Islet of Langerhans (tissue), 1 donor: ENCODE results near the gene MYO5B.
A peak's percentile ranks its signal among the peaks of the same experiment; 100 is the strongest.

Source experiments
- FAIRE-seq: peaks from one replicate; lab custom pipeline; 2011; peaks lifted over from hg19 to GRCh38; lab: Jason Lieb, UNC

Gene MYO5B

GRCh38 chr18:50011813-50012435, 183.0 kb downstream of the MYO5B start:
- FAIRE-seq = peak; percentile 64

GRCh38 chr18:50009773-50010335, 185.1 kb downstream of the MYO5B start:
- peak; percentile 51 for FAIRE-seq

DNA sequence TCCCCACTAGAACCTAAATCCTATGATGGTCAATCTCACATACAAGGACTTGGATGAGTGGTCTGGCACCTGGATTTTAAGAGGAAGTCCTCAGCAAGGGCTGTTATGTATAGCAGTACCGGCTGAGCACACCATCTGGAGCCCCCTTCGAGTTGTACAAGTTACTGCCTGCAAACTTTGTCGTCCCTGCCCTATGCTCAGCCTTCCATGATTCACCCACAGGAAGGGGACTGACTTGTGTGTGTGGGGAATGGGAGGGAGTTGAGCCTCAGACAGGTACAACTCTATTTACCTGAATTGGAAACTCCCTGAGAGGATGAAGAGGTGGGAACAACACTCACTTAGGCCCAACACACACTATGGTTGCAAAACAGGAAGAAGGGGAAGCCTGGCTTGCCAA, 186.6 kb downstream of the MYO5B start:
- no peak for FAIRE-seq

DNA sequence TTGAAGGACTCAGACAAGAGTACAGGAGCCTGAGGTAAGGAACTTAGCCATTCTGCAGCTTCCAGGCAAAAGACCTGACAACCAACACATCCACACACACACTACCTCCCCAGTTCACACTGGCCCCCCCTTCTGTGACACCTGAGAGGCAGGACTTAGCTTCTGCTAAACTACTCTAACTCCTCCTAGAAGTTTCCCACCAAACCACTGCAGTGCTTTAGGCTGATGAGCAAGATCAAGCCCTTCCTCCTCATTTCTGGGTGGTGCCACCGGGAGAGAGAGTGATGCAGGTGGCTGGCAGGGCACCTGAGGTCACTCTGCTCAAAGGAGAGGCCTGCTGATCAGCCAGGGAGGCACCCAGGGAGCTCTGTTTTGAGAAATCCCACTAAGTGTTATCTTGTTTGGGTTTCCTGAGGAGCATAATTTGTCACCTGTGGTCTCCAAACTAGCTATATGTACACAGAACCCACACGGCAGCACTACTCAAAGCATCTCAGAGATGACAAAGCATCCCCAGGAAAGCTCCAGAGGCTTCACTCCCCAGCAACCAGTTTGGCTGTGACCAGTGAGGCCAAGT, 188.4 kb downstream of the MYO5B start:
- FAIRE-seq = no peak

- no peak for FAIRE-seq
These were observed 190.9 kb downstream of the MYO5B start for GRCh38 chr18:50004013-50004412.

DNA sequence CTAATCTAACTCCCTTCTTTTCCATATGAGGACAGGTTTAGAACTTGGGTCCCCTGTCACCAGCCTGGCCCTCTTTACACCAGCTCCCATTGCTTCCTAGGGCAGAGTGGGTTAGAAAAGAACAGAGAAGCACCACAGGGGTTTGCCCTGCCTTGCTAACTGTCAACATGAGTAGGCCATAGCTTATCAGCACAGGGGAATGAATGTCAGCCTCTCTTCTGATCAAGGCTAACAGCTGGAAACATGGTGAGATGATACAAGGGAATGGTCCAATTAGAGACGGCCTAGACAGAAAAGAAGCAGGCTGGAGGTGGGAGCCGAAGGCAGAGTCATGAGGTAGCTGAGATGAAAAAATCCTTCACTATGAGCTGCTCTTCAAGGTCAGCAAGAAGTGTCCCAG, 192.2 kb downstream of the MYO5B start:
- FAIRE-seq = no peak

DNA sequence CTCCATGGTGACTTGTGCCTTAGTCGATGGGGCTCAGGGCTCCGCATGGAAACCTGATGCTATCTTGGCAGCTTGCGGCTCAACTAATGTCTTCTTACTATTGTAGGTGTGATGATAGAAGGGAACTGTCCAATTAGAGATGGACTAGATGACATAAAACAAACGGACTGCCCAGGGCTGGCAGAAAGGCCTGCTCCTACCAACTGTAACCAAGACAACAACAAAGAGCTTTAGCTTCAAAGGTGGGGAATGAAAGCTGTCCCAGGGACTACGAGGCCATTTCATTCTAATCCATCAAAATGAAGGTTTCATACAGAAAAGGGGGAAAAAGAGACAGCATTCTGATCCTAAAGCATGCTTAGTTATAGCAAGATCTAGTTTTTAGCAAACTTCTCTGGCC, 194.7 kb downstream of the MYO5B start:
- peak; percentile 64 for FAIRE-seq

GRCh38 chr18:49999128-49999527, 195.8 kb downstream of the MYO5B start:
- FAIRE-seq = no peak

GRCh38 chr18:49997558-49997957, 197.4 kb downstream of the MYO5B start:
- no peak for FAIRE-seq

DNA sequence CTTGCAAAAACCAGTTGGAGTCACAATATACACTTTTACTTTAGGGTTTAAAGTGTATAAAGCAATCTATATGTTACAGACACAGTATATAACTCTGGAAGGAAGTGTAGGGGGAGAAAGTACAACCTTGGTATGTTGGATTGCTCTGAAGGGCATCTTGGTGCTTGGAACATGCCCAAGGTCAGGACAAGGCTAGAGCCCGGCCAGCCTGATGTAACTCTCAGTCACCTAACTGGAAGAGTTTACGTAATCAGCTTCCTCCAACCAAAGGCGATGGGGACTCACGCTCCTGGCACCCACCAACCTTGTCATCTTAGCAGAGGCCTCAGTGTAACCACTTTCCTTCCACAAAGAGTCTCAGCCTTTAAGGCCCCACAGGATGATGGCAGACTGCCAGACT, 200.5 kb downstream of the MYO5B start:
- FAIRE-seq = no peak

DNA sequence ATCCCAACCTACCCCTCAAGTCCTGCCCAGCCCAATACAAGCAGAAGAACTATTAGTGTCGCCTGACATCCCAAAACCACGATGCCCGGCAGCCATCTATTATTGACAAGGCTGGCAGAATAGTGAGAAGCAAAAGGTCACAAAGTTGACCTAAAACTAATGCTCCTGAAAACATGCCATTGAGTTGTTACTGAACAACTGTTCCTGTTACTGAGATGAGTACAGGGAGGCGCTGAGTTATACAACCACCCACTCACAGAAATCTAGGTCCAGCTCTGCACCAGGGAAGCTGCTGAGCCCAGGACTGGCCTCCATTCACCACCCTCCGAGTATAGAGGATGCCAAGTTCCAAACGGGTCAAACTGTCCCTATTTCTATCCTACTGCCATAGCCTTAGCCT, 201.6 kb downstream of the MYO5B start:
- no peak for FAIRE-seq

DNA sequence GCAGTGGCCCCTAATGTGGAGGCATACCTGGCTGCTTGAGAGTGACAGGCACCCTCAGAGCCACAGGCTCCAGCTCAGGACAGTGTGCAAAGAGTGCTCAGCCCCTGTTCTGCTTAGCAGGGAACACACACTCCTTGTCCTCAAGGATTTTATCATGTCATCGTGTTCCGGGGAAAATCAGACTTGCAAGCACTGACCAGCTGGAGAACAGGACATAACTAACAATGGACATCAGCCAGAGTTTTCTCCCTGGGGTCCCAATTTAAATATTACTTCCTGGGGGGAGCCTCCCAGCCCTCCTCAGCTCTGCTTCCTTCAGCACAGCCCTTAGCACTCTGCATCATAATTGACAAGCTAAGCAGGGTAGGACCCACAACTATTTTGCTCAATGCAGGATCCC, 206.2 kb downstream of the MYO5B start:
- no peak for FAIRE-seq

- no peak for FAIRE-seq
These were observed 206.8 kb downstream of the MYO5B start for GRCh38 chr18:49988101-49988500.

DNA sequence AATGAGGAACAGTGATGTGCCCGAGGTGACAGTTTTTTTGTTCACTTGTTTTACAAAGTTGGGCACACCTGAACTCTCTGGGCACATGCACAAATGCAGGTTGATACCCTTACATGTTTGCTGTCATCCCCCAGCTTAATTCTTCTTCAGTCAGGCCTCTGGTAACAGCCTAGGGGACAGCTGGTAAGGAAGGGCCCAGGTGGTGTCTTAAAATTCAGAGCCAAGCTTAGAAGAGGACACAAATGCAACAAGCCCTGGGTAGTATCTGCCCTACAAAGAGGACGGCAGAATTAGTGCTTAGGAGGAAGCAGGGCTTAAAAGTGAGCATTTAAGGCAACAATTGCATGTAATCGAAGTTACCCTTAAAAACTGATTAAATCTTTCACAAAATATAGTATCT, 209.7 kb downstream of the MYO5B start:
- FAIRE-seq = no peak

GRCh38 chr18:49980896-49981295, 214.1 kb downstream of the MYO5B start:
- no peak for FAIRE-seq

GRCh38 chr18:49976795-49977560, 218.0 kb downstream of the MYO5B start:
- FAIRE-seq = no peak

- FAIRE-seq = no peak
These were observed 218.9 kb downstream of the MYO5B start for GRCh38 chr18:49976001-49976400.

DNA sequence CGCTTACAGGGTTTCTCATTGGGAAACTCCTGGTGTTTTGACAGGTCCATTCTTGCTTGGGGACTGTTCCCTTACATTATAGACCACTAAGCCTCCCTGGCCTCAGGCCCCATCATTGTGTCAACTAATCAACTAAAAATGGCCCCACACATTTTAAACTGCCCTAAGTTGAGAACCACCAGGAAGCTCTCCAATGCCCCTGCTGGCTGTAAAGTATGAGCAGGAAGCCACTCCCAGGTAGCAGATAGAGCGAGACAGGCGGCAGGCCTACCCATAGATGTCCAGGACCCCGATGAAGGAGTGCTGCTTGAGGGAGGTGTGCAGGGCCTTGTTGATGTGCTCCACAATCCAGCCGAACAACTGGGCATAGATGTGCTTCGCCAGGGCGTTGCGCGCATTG, 220.9 kb downstream of the MYO5B start:
- FAIRE-seq = no peak

- FAIRE-seq = no peak
These were observed 221.4 kb downstream of the MYO5B start for GRCh38 chr18:49973592-49973991.

- no peak for FAIRE-seq
These were observed 222.4 kb downstream of the MYO5B start for GRCh38 chr18:49972535-49972934.

DNA sequence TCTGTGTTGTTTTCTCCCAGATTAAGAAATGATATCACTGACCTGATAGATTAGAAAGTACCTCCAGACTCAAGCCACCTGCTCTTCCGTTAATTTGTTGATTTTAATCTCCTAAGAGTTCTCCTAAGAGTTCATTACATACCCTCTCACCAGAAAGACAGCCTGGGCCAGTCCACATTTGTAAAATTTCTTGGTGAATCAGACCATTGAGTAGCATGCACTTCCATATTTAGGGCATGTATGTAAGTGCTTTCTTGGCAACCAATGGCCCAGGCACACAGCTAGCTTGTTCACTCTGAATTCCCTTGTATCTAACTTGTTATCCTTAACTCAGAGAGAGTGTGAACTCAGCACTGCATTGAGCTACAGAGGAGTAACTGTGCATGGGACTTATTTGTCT, 223.5 kb downstream of the MYO5B start:
- no peak for FAIRE-seq

DNA sequence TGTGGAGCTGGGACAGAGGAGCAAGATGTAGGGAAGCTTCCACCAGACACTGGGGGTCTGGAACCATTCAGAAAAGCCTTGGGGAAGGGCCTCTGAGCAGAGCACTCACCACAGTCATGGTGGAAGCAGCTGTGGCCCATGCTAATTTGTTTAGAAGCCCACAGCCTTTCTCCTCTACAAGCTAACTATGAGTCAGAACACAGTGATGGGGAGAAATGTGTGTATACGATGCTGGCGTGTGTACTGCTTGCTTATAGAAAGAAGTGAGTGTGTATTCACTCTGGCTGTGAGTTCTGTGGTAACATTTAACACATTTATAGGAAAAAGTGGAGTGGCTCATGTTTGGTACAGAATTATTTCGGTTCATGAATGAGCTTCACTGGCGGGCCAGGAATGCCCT, 224.6 kb downstream of the MYO5B start:
- no peak for FAIRE-seq

DNA sequence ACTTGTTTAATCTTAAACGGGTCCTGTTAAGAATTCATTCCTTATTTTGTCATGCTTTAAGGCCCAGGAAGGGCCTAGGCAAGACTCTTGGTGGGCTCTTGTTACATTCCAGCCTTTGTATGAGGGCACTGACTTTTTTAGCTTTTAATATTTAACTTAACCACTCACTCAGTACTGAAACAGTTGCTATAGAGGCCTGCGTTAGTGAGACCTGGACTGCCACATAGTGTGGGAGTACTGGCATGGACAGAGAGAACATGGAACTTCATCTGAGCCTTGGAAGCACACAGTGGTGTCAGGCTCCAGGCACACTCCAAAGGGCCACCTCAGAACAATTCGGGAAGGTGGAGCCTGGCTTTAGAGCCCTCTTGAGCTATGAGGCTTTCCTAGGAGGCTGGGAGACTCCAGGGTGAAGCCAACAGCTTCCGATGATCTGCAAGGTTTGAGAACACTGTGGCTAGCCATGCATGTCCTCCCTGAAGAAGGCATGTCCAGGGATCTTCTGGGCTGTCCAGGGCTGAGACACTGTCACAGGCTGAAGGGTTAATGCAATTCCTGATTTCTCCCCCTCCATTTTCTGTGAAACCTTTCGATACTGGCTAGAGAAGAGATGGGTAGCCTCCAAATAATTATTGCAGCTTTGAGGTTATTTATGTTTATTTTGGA, 226.2 kb downstream of the MYO5B start:
- no peak for FAIRE-seq
